Loucy (cell line): Measurements from ENCODE around the gene NOL12.
"Not testable (repeated sequence)": the region's sequence is repeated elsewhere in the genome, so short reads cannot be mapped to it uniquely, and the experiment has no call there.

ENCODE experiments used
- EZH2phosphoT487 ChIP-seq: fragments of 200-600 bp; IDR thresholded peaks from 2 replicates; pipeline ENCODE4 v1.6.1; 2018; ENCODE audit warnings: antibody characterized with exemption, mild to moderate bottlenecking, moderate library complexity, borderline replicate concordance
- TF ChIP-seq, protein P1 (sequence below): fragments of 200-600 bp; sonication (generic); conservative IDR thresholded peaks from 2 replicates; pipeline ENCODE4 v1.5.1; 2014; ENCODE audit warnings: mild to moderate bottlenecking, antibody characterized with exemption, low read length

DNA sequence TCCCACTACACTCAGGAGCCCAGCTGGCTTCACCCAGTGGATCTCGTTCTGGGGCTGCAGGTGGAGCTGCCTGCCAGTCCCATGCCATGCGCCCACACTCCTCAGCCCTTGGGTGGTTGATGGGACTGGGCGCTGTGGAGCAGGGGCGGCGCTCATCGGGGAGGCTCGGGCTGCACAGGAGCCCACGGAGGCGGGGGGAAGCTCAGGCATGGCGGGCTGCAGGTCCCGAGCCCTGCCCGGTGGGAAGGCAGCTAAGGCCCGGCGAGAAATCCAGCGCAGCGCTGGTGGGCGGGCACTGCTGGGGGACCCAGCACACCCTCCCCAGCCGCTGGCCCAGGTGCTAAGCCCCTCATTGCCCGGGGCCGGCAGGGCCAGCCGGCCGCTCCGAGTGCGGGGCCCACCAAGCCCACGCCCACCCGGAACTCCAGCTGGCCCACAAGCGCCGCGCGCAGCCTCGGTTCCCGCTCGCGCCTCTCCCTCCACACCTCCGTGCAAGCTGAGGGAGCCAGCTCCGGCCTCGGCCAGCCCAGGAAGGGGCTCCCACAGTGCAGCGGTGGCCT is 31.7 kb downstream of the NOL12 start:
- TF ChIP-seq, protein P1, sequence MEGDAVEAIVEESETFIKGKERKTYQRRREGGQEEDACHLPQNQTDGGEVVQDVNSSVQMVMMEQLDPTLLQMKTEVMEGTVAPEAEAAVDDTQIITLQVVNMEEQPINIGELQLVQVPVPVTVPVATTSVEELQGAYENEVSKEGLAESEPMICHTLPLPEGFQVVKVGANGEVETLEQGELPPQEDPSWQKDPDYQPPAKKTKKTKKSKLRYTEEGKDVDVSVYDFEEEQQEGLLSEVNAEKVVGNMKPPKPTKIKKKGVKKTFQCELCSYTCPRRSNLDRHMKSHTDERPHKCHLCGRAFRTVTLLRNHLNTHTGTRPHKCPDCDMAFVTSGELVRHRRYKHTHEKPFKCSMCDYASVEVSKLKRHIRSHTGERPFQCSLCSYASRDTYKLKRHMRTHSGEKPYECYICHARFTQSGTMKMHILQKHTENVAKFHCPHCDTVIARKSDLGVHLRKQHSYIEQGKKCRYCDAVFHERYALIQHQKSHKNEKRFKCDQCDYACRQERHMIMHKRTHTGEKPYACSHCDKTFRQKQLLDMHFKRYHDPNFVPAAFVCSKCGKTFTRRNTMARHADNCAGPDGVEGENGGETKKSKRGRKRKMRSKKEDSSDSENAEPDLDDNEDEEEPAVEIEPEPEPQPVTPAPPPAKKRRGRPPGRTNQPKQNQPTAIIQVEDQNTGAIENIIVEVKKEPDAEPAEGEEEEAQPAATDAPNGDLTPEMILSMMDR = not testable (repeated sequence)
- TF ChIP-seq EZH2phosphoT487 = not testable (repeated sequence)
